Thymus (tissue), 11 donors: ENCODE data around the gene CR2. TPM values are rescaled to one million over a fixed set of nuclear protein-coding genes. Genes with fewer than 3 reads are reported as not detected.

Experiments
- DNase-seq, 9 donors: peaks; one replicate each; pipeline ENCODE4 v3.0.0-alpha.2; 2013; ENCODE audit warnings: low spot score in 9 of 9, low read depth in 6 of 9, missing footprints in 1 of 9
- H3K27ac ChIP-seq, 2 donors: one replicate each; pipeline ENCODE4 v1.5.1; 2013; ENCODE audit warnings: control low read depth in 1 of 2, low read depth in 1 of 2, low read length in 1 of 2, mild to moderate bottlenecking in 1 of 2, moderate library complexity in 1 of 2
- H3K27me3 ChIP-seq, 2 donors: one replicate each; pipeline ENCODE4 v1.5.1; 2013; ENCODE audit warnings: low read length in 1 of 2; ENCODE audit not compliant: control insufficient read depth in 2 of 2, insufficient read depth in 1 of 2
- H3K36me3 ChIP-seq, 2 donors: one replicate each; pipeline ENCODE4 v1.5.1; 2013; ENCODE audit warnings: low read length in 1 of 2, mild to moderate bottlenecking in 1 of 2, moderate library complexity in 1 of 2; ENCODE audit not compliant: control insufficient read depth in 2 of 2, insufficient read depth in 2 of 2
- H3K4me1 ChIP-seq, 2 donors: one replicate each; pipeline ENCODE4 v1.5.1; 2013; ENCODE audit warnings: low read length in 2 of 2; ENCODE audit not compliant: control insufficient read depth in 2 of 2, insufficient read depth in 2 of 2
- H3K4me3 ChIP-seq, 2 donors: one replicate each; pipeline ENCODE4 v1.5.1; 2013; ENCODE audit warnings: low read length in 2 of 2, control low read depth in 1 of 2, mild to moderate bottlenecking in 1 of 2
- H3K9me3 ChIP-seq, 2 donors: one replicate each; pipeline ENCODE4 v1.5.1; 2013; ENCODE audit warnings: low read length in 1 of 2, mild to moderate bottlenecking in 1 of 2; ENCODE audit not compliant: control insufficient read depth in 2 of 2, insufficient read depth in 1 of 2
- WGBS: extraction: QIAGEN DNeasy Blood & Tissue Kit; methylation state at CpG from one replicate; pipeline ENCODE4 v1.1.7; 2013; 5-methylcytosine and 5-hydroxymethylcytosine counted together
- polyA plus RNA-seq: library from polyadenylated mRNA; stranded (reverse); fragments of 200-250 nt; gene quantifications from one replicate; pipeline ENCODE4 v1.2.3, GENCODE V29; 2013
- total RNA-seq: library from RNA; stranded (reverse); fragments of 120-200 nt; gene quantifications from one replicate; pipeline ENCODE4 v1.2.4, GENCODE V29; 2013
- donor health status: healthy.

CR2 gene
- total and polyA plus RNA-seq, 2 donors, result 4.6 to 8.5 TPM

- Histone ChIP-seq H3K27me3 (peaks cover 3 to 10% of the 10 kb centered on the region in 2 donors), H3K36me3 (no peaks in the 10 kb centered on the region), H3K9me3 (no peaks in the 10 kb centered on the region), H3K27ac (peak within 1 kb of the TSS in 1 of 2 donors; percentile 60), H3K4me3 (peak within 1 kb of the TSS; percentile 47 to 59), H3K4me1 (peaks cover 4 to 14% of the 10 kb centered on the region in 2 donors)
- WGBS, result 4% methylated on average over 68 of the region's 68 CpGs
- peak in 4 of 9 donors; percentile 22 to 65 (median 42) for DNase-seq
These were observed 42.0 kb downstream of the CR2 start, which contains the start of gene CR1 for GRCh38 chr1:207495801-207496792. Gene CR1, plus strand, starts transcription at chr1:207496157. Its CDS starts 111 bp downstream, at chr1:207496268.

DNA sequence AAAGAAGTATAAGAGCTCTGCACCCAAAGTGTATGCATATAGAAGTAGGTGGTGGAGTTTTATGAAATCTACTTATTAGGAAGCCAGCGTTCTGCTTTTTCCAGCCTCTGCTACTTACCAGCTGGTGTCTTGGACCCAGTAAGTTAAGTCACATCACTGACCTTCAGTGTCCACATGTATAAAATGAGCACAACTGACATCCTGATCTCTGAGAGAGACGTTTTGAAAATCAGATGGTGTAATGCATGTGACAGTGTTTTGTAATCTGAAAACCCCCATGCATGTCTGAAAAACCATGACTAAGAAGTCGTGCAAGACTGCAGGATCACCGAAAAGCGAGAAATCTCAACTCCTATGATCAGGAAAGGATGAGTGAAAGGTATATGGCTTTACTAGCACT is 43.8 kb downstream of the CR2 start:
- Histone ChIP-seq H3K36me3 (no peaks in the 10 kb centered on the region), H3K9me3 (no peaks in the 10 kb centered on the region), H3K4me3 (no peak overlapping the region), H3K27me3 (peaks cover 3 to 10% of the 10 kb centered on the region in 2 donors), H3K27ac (no peak overlapping the region), H3K4me1 (peaks cover 4 to 14% of the 10 kb centered on the region in 2 donors)
- DNase-seq, result no peak
- 87% methylated on average over 5 of the region's 5 CpGs for WGBS

- WGBS, result 4% methylated on average over 4 of the region's 4 CpGs
- peaks cover 3 to 10% of the 10 kb centered on the region in 2 donors for H3K27me3 ChIP-seq
These were observed 45.4 kb downstream of the CR2 start for GRCh38 chr1:207499573-207499972.

DNA sequence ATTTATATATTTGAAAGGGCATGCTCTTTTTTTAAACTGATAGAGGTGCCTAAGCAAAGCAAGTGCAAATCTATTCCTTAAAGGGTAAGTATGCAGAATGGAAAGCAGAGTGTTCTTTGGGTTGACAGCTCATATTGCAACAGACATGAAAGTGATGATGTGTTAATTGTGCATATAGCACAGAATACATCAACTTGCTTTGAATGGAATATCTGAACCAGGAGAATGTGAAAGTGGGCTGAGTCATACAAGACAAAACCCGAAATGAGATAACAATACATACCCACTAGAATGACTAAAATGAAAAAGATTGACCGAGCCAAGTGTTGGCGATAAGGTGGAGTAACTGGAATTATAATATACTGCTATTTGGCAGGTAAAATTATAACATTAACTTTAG is 46.2 kb downstream of the CR2 start:
- H3K36me3 ChIP-seq, result no peaks in the 10 kb centered on the region
- 92% methylated on average over 3 of the region's 3 CpGs for WGBS
- H3K27me3 ChIP-seq, result peaks cover 3 to 10% of the 10 kb centered on the region in 2 donors
- no peak for DNase-seq
- H3K9me3 ChIP-seq, result no peaks in the 10 kb centered on the region
- peaks cover 4 to 13% of the 10 kb centered on the region in 2 donors for H3K4me1 ChIP-seq
- H3K27ac ChIP-seq, result no peak overlapping the region
- no peak overlapping the region for H3K4me3 ChIP-seq

More at GRCh38 chr1:207499573-207499972, 45.4 kb downstream of the CR2 start:
- Histone ChIP-seq H3K4me3 (no peak overlapping the region), H3K36me3 (no peaks in the 10 kb centered on the region), H3K4me1 (peaks cover 4 to 14% of the 10 kb centered on the region in 2 donors), H3K27ac (no peak overlapping the region), H3K9me3 (no peaks in the 10 kb centered on the region)
- peak; percentile 61 to 91 (median 81) for DNase-seq

- Histone ChIP-seq H3K4me3 (no peak overlapping the region), H3K36me3 (no peaks in the 10 kb centered on the region), H3K4me1 (peaks cover 0 to 5% of the 10 kb centered on the region in 2 donors), H3K27ac (no peak overlapping the region), H3K27me3 (peaks cover 3 to 7% of the 10 kb centered on the region in 2 donors), H3K9me3 (no peaks in the 10 kb centered on the region)
- 95% methylated on average over 5 of the region's 5 CpGs for WGBS
- no peak for DNase-seq
These were observed 46.9 kb downstream of the CR2 start for GRCh38 chr1:207501071-207501470.

DNA sequence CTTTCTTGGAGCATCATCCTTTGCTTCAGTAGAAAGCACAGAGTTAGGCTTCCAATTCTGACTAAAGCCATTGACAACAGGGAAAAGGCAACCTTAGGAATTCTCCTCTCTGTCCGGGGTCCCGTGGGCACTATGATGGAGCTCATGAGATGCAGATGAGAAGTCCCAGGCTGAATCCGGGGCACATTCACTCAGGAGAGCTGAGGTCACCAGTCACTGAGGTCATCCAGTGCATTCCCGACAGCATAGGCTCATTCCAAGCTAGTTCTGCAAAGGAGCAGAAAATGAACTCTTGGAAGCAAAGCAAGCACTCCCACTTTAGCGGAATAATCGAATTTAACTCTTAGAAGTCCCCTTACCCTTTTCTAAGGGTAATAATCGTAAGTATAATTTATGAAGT is 48.6 kb downstream of the CR2 start:
- 94% methylated on average over 7 of the region's 7 CpGs for WGBS
- Histone ChIP-seq H3K27me3 (peaks cover 0 to 3% of the 10 kb centered on the region in 2 donors), H3K27ac (no peak overlapping the region), H3K9me3 (no peaks in the 10 kb centered on the region), H3K36me3 (no peaks in the 10 kb centered on the region), H3K4me1 (no peaks in the 10 kb centered on the region), H3K4me3 (no peak overlapping the region)
- DNase-seq, result no peak

- H3K27ac ChIP-seq, result no peak overlapping the region
- 98% methylated on average over 3 of the region's 3 CpGs for WGBS
- no peak for DNase-seq
These were observed 49.8 kb downstream of the CR2 start for GRCh38 chr1:207503950-207504349.

DNA sequence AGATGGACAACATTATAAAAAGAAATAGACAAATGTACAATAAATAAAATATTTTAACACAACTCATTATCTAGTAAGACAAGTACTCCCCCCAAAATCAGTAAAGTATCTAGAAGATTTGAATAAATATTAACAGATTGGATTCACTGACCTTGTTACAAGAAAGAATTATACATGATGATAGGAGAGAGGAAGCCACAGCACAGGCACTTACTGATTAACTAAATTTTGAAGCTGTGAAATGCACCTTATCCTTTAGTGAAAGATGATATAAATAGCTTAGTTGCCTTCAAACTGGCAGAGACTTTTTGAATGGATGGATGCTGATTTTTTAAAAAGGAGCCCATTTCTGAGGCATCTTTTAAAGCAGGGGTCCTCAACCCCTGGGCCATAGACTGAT is 50.3 kb downstream of the CR2 start:
- no peaks in the 10 kb centered on the region for H3K36me3 ChIP-seq
- no peak for DNase-seq
- no peak overlapping the region for H3K4me3 ChIP-seq
- no peaks in the 10 kb centered on the region for H3K4me1 ChIP-seq
- no peaks in the 10 kb centered on the region for H3K27me3 ChIP-seq
- H3K27ac ChIP-seq, result no peak overlapping the region
- no peaks in the 10 kb centered on the region for H3K9me3 ChIP-seq

More at GRCh38 chr1:207503950-207504349, 49.8 kb downstream of the CR2 start:
- H3K36me3 ChIP-seq, result no peaks in the 10 kb centered on the region
- no peak overlapping the region for H3K4me3 ChIP-seq
- H3K9me3 ChIP-seq, result no peaks in the 10 kb centered on the region
- no peaks in the 10 kb centered on the region for H3K27me3 ChIP-seq
- no peaks in the 10 kb centered on the region for H3K4me1 ChIP-seq

- Histone ChIP-seq H3K4me3 (no peak overlapping the region), H3K4me1 (no peaks in the 10 kb centered on the region), H3K9me3 (no peaks in the 10 kb centered on the region), H3K27me3 (no peaks in the 10 kb centered on the region), H3K27ac (no peak overlapping the region), H3K36me3 (no peaks in the 10 kb centered on the region)
- no peak for DNase-seq
- 96% methylated on average over 1 of the region's 1 CpG for WGBS
These were observed 56.3 kb downstream of the CR2 start for GRCh38 chr1:207510444-207510843.
